Nephron progenitor cell (in vitro differentiated cells): ENCODE data around the gene TRIM32.

Experiments used
- DNase-seq: peaks from one replicate; pipeline ENCODE4 v3.0.0; 2021
- H3K27ac Mint-ChIP-seq: 2 replicates; pipeline ENCODE4 v1.8.0; 2021; ENCODE audit warnings: mild to moderate bottlenecking, moderate library complexity, mixed read lengths
- H3K27me3 Mint-ChIP-seq: 2 replicates; pipeline ENCODE4 v1.8.0; 2021; ENCODE audit warnings: mild to moderate bottlenecking, low read depth, mixed read lengths; ENCODE audit not compliant: poor library complexity
- H3K36me3 Mint-ChIP-seq: 2 replicates; pipeline ENCODE4 v1.8.0; 2021; ENCODE audit warnings: low read depth, mixed read lengths
- H3K4me1 Mint-ChIP-seq: 2 replicates; pipeline ENCODE4 v1.8.0; 2021; ENCODE audit warnings: mixed read lengths
- H3K4me3 Mint-ChIP-seq: 2 replicates; pipeline ENCODE4 v1.8.0; 2021; ENCODE audit warnings: mild to moderate bottlenecking, moderate library complexity, mixed read lengths
- H3K9me3 Mint-ChIP-seq: 2 replicates; pipeline ENCODE4 v1.8.0; 2021; ENCODE audit warnings: mild to moderate bottlenecking, moderate library complexity, mixed read lengths
- CTCF ChIP-seq: fragments of 200-600 bp; sonication (generic); IDR thresholded peaks from 2 replicates; pipeline ENCODE4 v1.5.0; 2021; ENCODE audit warnings: antibody characterized with exemption

The TRIM32 gene

DNA sequence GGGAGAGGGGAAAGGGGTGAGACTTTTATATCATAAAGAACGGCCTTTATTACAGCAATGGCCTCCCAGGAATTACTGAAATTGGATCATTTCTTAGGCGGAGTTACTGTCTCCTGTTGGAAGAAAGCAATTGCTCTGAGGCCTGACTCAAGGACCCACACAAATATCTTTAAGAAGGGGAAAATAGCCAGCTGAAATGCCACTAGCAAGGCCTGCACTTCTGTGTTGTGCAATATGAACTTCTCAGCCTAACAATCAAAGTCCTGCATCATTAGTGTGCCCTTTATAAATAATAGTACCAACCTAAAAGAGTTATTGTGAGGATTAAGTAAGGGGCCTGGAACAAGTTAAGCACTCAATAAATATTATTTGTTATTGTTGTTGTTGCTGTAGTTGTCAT is 30.1 kb upstream of the TRIM32 start:
- Mint-ChIP-seq H3K4me3 (no peak overlapping the region), H3K4me1 (peaks cover 6% of the 10 kb centered on the region), H3K27me3 (peaks cover 3% of the 10 kb centered on the region), H3K36me3 (no peaks in the 10 kb centered on the region), H3K27ac (no peak overlapping the region), H3K9me3 (no peaks in the 10 kb centered on the region)
- no peak for TF ChIP-seq CTCF
- no peak for DNase-seq

DNA sequence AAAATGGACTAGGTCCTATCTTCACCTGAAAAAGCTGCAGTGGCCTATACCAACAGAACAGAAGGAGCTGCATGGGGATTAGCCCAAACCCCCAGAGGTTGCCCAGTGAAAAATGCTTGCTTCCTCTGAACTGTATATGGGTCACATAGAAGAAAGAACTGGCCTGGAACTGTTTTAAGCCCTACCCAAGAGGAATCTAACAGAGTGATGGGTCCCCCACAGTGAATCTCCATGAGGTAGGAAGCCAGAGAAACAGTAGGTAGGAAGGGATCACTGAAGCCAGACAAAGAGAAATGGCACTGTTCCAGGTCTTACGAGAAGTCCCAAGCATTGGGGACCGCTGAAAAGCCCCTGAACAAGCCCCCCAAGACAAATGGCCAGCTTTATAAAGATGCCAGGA is 28.8 kb upstream of the TRIM32 start:
- peaks cover 11% of the 10 kb centered on the region for H3K4me1 Mint-ChIP-seq
- peaks cover 3% of the 10 kb centered on the region for H3K27me3 Mint-ChIP-seq
- no peak for TF ChIP-seq CTCF
- H3K27ac Mint-ChIP-seq, result no peak overlapping the region
- H3K36me3 Mint-ChIP-seq, result no peaks in the 10 kb centered on the region
- no peak for DNase-seq
- H3K9me3 Mint-ChIP-seq, result no peaks in the 10 kb centered on the region
- no peak overlapping the region for H3K4me3 Mint-ChIP-seq

GRCh38 chr9:116661037-116661954 is 25.8 kb upstream of the TRIM32 start:
- DNase-seq, result peak; percentile 23
- Mint-ChIP-seq H3K27ac (no peak overlapping the region), H3K36me3 (no peaks in the 10 kb centered on the region), H3K4me1 (peaks cover 11% of the 10 kb centered on the region), H3K27me3 (peaks cover 3% of the 10 kb centered on the region), H3K4me3 (no peak overlapping the region), H3K9me3 (peaks cover 4% of the 10 kb centered on the region)
- peak; percentile 76 for TF ChIP-seq CTCF

- no peaks in the 10 kb centered on the region for H3K36me3 Mint-ChIP-seq
- no peak for TF ChIP-seq CTCF
These were observed 24.3 kb upstream of the TRIM32 start for GRCh38 chr9:116662646-116663310.

GRCh38 chr9:116663581-116663980 is 23.5 kb upstream of the TRIM32 start:
- H3K27me3 Mint-ChIP-seq, result peaks cover 3% of the 10 kb centered on the region
- H3K4me3 Mint-ChIP-seq, result no peak overlapping the region
- no peak for DNase-seq
- H3K4me1 Mint-ChIP-seq, result peaks cover 5% of the 10 kb centered on the region
- H3K27ac Mint-ChIP-seq, result no peak overlapping the region
- H3K36me3 Mint-ChIP-seq, result no peaks in the 10 kb centered on the region
- peaks cover 5% of the 10 kb centered on the region for H3K9me3 Mint-ChIP-seq
- no peak for TF ChIP-seq CTCF

More at GRCh38 chr9:116662646-116663310, 24.3 kb upstream of the TRIM32 start:
- Mint-ChIP-seq H3K9me3 (peaks cover 4% of the 10 kb centered on the region), H3K27ac (peak overlapping the region; percentile 13), H3K4me3 (no peak overlapping the region), H3K27me3 (peaks cover 3% of the 10 kb centered on the region), H3K4me1 (peaks cover 5% of the 10 kb centered on the region)
- DNase-seq, result no peak
